ENCODE results near the gene NRP2.

GRCh38 chr2:205688417-205689200 is 6.3 kb downstream of the NRP2 start:
- TF ChIP-seq CTCF (IDR thresholded peaks at IDR 0.05), result no peak
- no peak for TF ChIP-seq POLR2A (IDR thresholded peaks at IDR 0.05)
